Activated CD4-positive, alpha-beta T cell treated with anti-CD3 and anti-CD28 coated beads for 1 hour (primary cell): ENCODE results near the gene RGS8.
"Not testable (repeated sequence)": the region's sequence is repeated elsewhere in the genome, so short reads cannot be mapped to it uniquely, and the experiment has no call there.

ENCODE experiments used
- DNase-seq: peaks from one replicate; pipeline ENCODE4 v3.0.0-alpha.2; 2020

Gene RGS8

GRCh38 chr1:182700351-182700709 lies 15.9 kb upstream of the RGS8 start:
- DNase-seq = no peak

- no peak for DNase-seq
These were observed 15.3 kb upstream of the RGS8 start for GRCh38 chr1:182699393-182700350.

- DNase-seq = no peak
These were observed 14.6 kb upstream of the RGS8 start for GRCh38 chr1:182698971-182699370.

GRCh38 chr1:182693139-182693538 lies 8.8 kb upstream of the RGS8 start:
- DNase-seq = not testable (repeated sequence)

- no peak for DNase-seq
These were observed 6.6 kb upstream of the RGS8 start for GRCh38 chr1:182690886-182691443.

- DNase-seq = no peak
These were observed 4.2 kb upstream of the RGS8 start for GRCh38 chr1:182688436-182689205.

- no peak for DNase-seq
These were observed 3.0 kb upstream of the RGS8 start for GRCh38 chr1:182687361-182687760.

- no peak for DNase-seq
These were observed 2.1 kb upstream of the RGS8 start for GRCh38 chr1:182686446-182686845.

- DNase-seq = no peak
These were observed 828 bp upstream of the RGS8 start for GRCh38 chr1:182685215-182685614.

- no peak for DNase-seq
These were observed 1.4 kb downstream of the RGS8 start for GRCh38 chr1:182682898-182683501.

- no peak for DNase-seq
These were observed 2.0 kb downstream of the RGS8 start for GRCh38 chr1:182682406-182682805.

- DNase-seq = no peak
These were observed 2.8 kb downstream of the RGS8 start for GRCh38 chr1:182681568-182681912.

GRCh38 chr1:182680901-182681567 lies 3.4 kb downstream of the RGS8 start:
- DNase-seq = no peak

- no peak for DNase-seq
These were observed 4.0 kb downstream of the RGS8 start for GRCh38 chr1:182680408-182680807.

- no peak for DNase-seq
These were observed 4.7 kb downstream of the RGS8 start for GRCh38 chr1:182679684-182680083.

- no peak for DNase-seq
These were observed 6.8 kb downstream of the RGS8 start for GRCh38 chr1:182677397-182678098.

GRCh38 chr1:182676274-182676673 lies 8.1 kb downstream of the RGS8 start:
- DNase-seq = no peak

GRCh38 chr1:182674346-182675246 lies 9.8 kb downstream of the RGS8 start:
- DNase-seq = no peak

- DNase-seq = no peak
These were observed 11.9 kb downstream of the RGS8 start for GRCh38 chr1:182672487-182672836.

GRCh38 chr1:182671750-182672486 lies 12.5 kb downstream of the RGS8 start:
- no peak for DNase-seq
